GM19324 (cell line): Measurements from ENCODE around the gene COL6A2.
"Not testable (repeated sequence)": the region's sequence is repeated elsewhere in the genome, so short reads cannot be mapped to it uniquely, and the experiment has no call there.

Experiments
- ATAC-seq: cut with Tn5 transposase; IDR thresholded peaks from one replicate; pipeline ENCODE4 v1.9.1; 2021; ENCODE audit warnings: mild to moderate bottlenecking, moderate library complexity; ENCODE audit not compliant: unreplicated experiment, low FRiP score

The COL6A2 gene

DNA sequence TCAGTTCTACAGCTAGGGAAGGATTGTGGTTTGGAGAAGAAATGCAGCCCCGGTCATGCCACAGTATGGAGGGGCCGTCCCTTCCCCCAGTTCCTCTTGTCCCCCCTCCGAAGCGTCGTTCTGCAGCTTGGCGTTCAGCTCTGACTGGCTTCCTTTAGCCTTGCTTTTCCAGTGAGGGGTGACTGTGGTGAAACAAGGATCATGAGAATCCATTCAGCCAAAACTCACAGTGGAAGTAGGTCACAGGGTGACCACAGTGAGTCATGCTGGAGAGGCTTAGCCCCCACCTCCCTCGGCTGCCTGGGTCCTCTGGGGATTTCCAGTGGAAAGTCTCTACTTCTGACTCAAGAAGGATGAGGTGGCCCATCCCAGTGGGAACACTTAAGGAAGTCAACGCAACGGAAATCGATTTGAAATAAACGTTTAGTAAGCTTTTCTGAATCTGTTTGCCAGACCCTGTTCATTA lies 37.3 kb upstream of the COL6A2 start:
- no peak for ATAC-seq

DNA sequence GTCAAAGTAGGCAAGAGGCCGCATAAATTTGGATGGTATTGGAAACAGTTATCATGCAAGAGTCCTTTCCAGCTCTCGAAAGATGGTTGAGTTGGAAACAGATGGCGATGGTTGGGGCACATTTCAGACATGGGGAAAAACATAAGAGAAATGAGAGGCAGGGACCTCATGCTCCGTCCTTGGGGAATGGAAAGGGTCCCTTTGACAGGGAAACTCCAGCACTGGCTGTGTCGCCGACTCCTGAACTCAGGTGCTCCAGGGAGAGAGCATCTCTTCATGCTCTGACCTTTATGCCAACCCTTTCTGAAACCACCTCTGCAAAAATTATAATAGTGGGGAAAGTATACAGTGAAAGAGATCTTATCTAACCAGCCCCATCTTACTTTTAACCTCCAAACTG lies 36.8 kb upstream of the COL6A2 start:
- ATAC-seq: no peak

- ATAC-seq: no peak
These were observed 36.4 kb upstream of the COL6A2 start for GRCh38 chr21:46061518-46061917.

DNA sequence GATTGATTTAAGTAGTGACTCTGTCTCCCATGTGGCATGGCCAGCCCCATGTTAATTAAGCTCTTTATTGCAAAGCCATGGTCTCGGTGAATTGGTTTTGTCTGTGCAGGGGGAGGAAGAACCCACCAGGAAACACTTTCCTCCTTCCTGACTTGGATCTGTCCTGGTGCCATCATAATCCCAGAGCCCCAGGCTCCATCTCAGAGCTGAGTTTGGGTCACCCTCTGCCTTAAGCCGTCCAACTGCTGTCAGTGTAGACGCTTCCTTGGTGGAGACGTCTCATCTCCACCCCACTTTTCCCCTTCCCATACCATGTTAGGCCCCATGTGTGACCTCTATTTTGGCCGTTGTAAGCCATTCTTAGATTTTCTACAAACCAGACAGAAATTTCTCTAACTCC lies 36.0 kb upstream of the COL6A2 start:
- no peak for ATAC-seq

GRCh38 chr21:46062471-46063211 lies 35.3 kb upstream of the COL6A2 start:
- no peak for ATAC-seq

DNA sequence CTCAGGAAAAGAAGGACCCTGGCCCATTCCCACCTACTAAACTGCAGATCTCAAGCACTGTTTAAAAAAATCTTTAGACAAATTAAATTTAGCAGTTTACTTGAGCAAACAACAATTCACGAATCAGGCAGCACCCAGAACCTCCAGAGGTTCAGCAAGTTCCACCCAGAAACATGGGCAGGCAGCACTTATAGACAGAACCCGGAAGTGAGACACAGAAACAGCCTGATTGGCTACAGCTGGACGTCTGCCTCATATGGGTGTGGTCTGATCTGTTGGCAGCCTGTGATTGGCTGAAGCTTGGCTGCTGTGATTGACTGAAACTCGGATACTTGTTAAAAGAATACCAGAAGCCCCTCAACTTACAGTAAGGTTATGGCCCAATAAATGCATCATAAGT lies 34.7 kb upstream of the COL6A2 start:
- no peak for ATAC-seq

- ATAC-seq: no peak
These were observed 33.9 kb upstream of the COL6A2 start for GRCh38 chr21:46063734-46064680.

- ATAC-seq: no peak
These were observed 33.1 kb upstream of the COL6A2 start for GRCh38 chr21:46064870-46065214.

DNA sequence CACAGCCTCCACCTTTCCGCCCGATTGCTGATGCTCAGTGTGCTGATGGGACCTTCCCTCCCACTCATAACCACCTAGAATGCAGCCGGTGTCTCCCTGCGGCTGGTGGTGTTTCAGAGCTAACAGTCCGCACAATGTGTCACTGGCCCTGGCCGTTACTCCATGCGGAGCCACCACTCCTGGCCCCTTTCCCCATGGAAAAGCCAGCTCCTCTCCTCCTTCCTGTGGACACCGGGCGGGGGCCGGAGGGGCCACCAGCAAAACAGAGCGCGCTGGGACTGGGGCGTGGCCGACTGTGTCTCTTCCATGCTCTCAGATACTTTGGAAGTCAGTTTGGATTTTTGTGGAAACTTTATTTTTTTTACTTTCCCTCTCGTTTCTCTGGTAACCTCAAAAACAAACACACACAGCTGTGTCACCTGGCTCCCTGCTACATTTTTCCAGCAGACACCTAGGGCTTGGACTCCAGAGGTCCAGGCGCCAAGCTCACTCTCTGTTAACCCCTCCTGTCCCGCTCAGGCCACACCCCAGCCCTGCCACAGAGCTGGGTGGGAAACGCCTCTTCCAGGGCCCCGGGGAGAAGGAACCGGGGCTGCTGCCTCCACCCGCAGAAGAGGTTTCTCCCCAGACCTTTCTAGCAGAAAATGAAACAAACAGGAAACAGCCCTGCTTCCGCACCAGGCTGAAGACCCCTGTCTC lies 32.5 kb upstream of the COL6A2 start:
- ATAC-seq: no peak

GRCh38 chr21:46065914-46066551 lies 31.9 kb upstream of the COL6A2 start:
- ATAC-seq: no peak

DNA sequence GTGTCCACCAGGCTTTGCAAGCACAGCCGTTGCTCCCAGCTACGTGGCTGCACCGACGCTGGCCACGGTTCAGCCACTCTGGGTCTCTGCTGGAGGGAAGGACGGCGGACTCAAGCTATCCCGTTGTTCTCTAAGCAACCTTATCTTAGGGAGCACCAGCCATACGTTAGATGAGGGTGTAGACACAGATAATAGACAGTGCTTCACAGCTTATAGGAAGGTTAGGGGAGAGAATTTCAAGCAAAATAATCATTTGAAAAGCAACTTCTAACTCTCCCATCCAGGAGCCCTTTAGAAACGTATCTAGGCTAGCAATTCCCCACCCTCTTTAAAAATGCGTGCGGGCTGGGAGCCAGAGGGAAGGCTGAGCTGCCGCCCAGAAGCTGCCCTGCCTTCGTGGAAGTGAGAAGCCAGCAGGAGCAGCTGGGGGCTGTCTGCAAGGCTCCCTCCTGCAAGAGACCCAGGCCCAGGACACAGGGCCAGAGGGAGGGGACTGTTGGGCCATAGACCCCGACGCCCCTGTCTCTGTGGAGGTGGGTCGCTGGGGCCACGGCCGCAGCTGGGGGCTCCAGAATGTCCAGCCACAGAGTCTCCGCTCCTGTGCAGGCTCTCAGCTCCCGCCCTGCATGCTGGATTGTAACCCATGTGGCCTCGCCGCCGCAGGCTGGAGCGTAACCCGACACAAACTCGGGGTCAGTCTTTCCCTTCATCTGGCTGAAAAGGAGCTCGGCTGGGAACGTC lies 31.2 kb upstream of the COL6A2 start:
- no peak for ATAC-seq

DNA sequence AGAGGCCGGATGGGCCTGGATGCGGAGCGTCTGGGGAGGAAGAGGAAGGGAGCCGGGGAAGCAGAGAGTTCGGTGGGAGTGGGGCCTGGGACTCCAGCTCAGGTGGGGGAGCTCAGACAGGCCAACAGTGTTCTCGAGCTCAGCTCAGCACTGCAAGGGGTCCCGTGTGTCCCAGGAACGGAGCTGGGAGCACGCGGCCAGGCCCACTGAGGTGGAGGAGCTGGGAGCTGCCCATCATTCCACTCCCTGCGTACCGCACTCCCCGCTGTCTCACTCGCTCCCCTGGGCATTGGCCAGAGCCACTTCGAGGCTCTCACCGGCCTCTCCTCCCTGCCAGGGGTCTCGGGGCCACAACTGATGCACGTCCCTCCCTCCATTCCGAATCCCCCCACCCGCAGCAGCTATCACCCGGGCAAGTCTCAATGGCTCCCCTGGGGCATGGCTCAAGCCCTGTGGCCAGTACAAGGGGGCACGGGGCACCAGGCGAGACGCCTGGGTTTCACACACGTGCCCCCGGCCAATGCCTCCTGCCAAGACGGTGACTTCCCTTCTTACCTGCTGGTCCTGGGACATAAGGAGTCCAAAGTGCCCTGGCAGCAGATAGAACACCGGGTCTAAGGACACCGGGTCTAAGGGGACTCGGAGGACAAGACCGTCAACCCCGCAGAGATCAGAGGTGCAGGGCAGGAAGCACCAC lies 30.3 kb upstream of the COL6A2 start:
- ATAC-seq: no peak

GRCh38 chr21:46068516-46069079 lies 29.3 kb upstream of the COL6A2 start:
- ATAC-seq: no peak

- ATAC-seq: no peak
These were observed 28.7 kb upstream of the COL6A2 start for GRCh38 chr21:46069166-46069565.

DNA sequence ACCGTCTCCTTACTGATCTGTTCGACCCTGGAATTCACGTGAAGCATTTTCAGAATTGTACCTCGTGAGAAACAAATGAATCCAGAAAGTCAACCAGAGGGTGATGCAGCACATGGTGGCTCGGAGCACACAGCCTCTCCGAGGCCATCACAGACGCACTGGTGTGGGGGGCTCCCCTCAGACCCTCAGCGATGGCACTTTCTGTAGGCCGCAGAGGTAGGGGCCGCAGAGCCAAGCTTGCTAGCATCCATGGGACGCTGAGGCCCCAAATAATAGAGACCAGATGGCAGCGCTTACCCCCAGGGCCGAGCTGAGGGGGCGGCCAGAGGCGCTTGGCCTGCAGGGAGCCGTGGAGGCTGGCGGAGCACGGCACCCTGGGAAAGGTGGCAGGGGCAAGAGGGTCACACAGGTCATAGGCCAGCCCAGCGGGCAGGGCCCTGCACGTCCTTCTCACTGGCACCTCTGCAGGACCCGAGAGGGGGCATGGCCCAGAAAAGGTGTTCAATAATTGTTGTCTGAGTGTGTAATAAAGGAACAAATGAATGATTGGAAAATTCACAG lies 28.1 kb upstream of the COL6A2 start:
- no peak for ATAC-seq

DNA sequence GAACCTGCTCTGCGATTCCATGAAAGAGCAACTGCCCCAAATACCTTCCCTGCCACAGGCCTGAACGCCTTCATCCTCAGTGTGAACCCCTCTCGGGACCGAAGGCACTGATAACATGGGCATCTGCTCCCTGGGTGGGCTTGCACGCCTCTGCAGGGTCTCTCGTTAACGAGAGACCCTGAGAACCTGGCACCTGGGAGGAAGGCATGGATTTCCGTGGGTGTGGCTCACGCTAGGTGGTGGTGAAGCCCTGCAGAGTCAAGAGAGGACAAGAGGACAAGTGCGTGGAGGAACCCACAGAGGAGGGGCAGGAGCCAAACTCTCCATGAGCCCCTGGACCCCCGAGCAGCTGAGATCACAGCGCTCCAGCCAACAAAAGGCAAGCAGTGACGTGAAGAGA lies 26.8 kb upstream of the COL6A2 start:
- no peak for ATAC-seq

DNA sequence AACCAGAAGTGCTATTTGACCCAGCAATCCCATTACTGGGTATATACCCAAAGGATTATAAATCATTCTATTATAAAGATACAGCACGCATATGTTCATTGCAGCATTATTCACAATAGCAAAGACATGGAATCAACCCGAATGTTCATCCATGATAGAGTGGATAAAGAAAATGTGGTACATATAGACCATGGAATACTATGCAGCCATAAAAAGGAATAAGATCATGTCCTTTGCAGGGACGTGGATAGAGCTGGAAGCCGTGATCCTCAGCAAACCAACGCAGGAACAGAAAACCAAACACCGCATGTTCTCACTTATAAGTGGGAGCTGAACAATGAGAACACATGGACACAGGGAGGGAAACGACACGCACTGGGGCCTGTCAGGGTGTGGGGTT lies 21.2 kb upstream of the COL6A2 start:
- not testable (repeated sequence) for ATAC-seq

GRCh38 chr21:46077674-46078101 lies 20.2 kb upstream of the COL6A2 start:
- ATAC-seq: no peak
